GM21529 (cell line): Measurements from ENCODE around the gene PHACTR3.

Source experiments
- ATAC-seq: cut with Tn5 transposase; IDR thresholded peaks from one replicate; pipeline ENCODE4 v1.9.1; 2021; ENCODE audit not compliant: unreplicated experiment

The PHACTR3 gene

GRCh38 chr20:59644371-59644939 is 40.1 kb downstream of the PHACTR3 start:
- ATAC-seq = no peak

- no peak for ATAC-seq
Observed at GRCh38 chr20:59645271-59645670, 40.9 kb downstream of the PHACTR3 start.

GRCh38 chr20:59645761-59646171 is 41.4 kb downstream of the PHACTR3 start:
- ATAC-seq = no peak

GRCh38 chr20:59646487-59646886 is 42.1 kb downstream of the PHACTR3 start:
- ATAC-seq = no peak

- no peak for ATAC-seq
Observed at GRCh38 chr20:59647271-59647670, 42.9 kb downstream of the PHACTR3 start.

GRCh38 chr20:59648466-59649070 is 44.2 kb downstream of the PHACTR3 start:
- ATAC-seq = no peak

- no peak for ATAC-seq
Observed at GRCh38 chr20:59650418-59650817, 46.1 kb downstream of the PHACTR3 start.

- no peak for ATAC-seq
Observed at GRCh38 chr20:59652381-59652780, 48.0 kb downstream of the PHACTR3 start.

GRCh38 chr20:59656417-59656816 is 52.1 kb downstream of the PHACTR3 start:
- no peak for ATAC-seq

GRCh38 chr20:59657459-59658046 is 53.2 kb downstream of the PHACTR3 start:
- ATAC-seq = no peak

GRCh38 chr20:59660471-59660870 is 56.1 kb downstream of the PHACTR3 start:
- ATAC-seq = no peak

GRCh38 chr20:59661153-59661552 is 56.8 kb downstream of the PHACTR3 start:
- no peak for ATAC-seq

GRCh38 chr20:59661621-59662020 is 57.3 kb downstream of the PHACTR3 start:
- ATAC-seq = no peak

GRCh38 chr20:59662161-59662560 is 57.8 kb downstream of the PHACTR3 start:
- ATAC-seq = no peak

GRCh38 chr20:59662856-59663512 is 58.6 kb downstream of the PHACTR3 start:
- no peak for ATAC-seq

- ATAC-seq = no peak
Observed at GRCh38 chr20:59663513-59664060, 59.2 kb downstream of the PHACTR3 start.

GRCh38 chr20:59664421-59664941 is 60.1 kb downstream of the PHACTR3 start:
- no peak for ATAC-seq

GRCh38 chr20:59665656-59666555 is 61.6 kb downstream of the PHACTR3 start:
- no peak for ATAC-seq

GRCh38 chr20:59666586-59666985 is 62.2 kb downstream of the PHACTR3 start:
- no peak for ATAC-seq

- no peak for ATAC-seq
Observed at GRCh38 chr20:59667131-59667530, 62.8 kb downstream of the PHACTR3 start.
